Transverse colon (tissue), 4 donors: ENCODE results near the gene LSAMP. TPM values are rescaled to one million over a fixed set of nuclear protein-coding genes. Genes with fewer than 3 reads are reported as not detected.

Source experiments
- DNase-seq: peaks from one replicate; pipeline ENCODE4 v3.0.0-alpha.2; 2019
- H3K27ac ChIP-seq, 4 donors: fragments of 200-600 bp; sonication (generic); 2 replicates each; pipeline ENCODE4 v1.5.1; 2016 to 2018; ENCODE audit warnings: inconsistent platforms in 4 of 4
- H3K27me3 ChIP-seq: fragments of 200-600 bp; sonication (generic); 2 replicates; pipeline ENCODE4 v1.5.1; 2017; ENCODE audit warnings: inconsistent platforms
- H3K36me3 ChIP-seq, 4 donors: fragments of 200-600 bp; sonication (generic); 2 replicates each; pipeline ENCODE4 v1.5.1; 2017 to 2019; ENCODE audit warnings: inconsistent platforms in 4 of 4
- H3K4me1 ChIP-seq, 4 donors: fragments of 200-600 bp; sonication (generic); 2 replicates each; pipeline ENCODE4 v1.5.1; 2017 to 2020; ENCODE audit warnings: inconsistent platforms in 4 of 4
- H3K4me3 ChIP-seq, 4 donors: fragments of 200-600 bp; sonication (generic); 1 replicate in 1 of 4; 2 replicates in 3 of 4; pipeline versions ENCODE4 v1.5.1 to v1.6.1; 2017 to 2019; ENCODE audit warnings: inconsistent platforms in 4 of 4
- H3K9me3 ChIP-seq, 2 donors: fragments of 200-600 bp; sonication (generic); 2 replicates each; pipeline ENCODE4 v1.5.1; 2017 to 2019; ENCODE audit warnings: inconsistent platforms in 2 of 2
- CTCF ChIP-seq, 5 experiments: fragments of 200-600 bp in 3 of 5; fragments of 450-650 bp in 2 of 5; sonication (generic) in 3 of 5; IDR thresholded peaks; 1 replicate in 2 of 5; 2 replicates in 3 of 5; pipeline ENCODE4 v1.5.1; 2016 to 2017; ENCODE audit warnings: antibody characterized with exemption in 5 of 5, inconsistent platforms in 3 of 5, mild to moderate bottlenecking in 2 of 5, moderate library complexity in 1 of 5
- EP300 ChIP-seq: sonication (generic); formaldehyde crosslinking; IDR thresholded peaks from one replicate; pipeline ENCODE4 v1.6.1; 2017; ENCODE audit warnings: antibody characterized with exemption, low read depth
- POLR2A ChIP-seq: fragments of 450-650 bp; IDR thresholded peaks from one replicate; pipeline ENCODE4 v1.6.1; 2016; ENCODE audit warnings: antibody characterized with exemption, mild to moderate bottlenecking, moderate library complexity
- POLR2AphosphoS5 ChIP-seq, 3 donors: sonication (generic); formaldehyde crosslinking; IDR thresholded peaks; one replicate each; pipeline ENCODE4 v1.6.1; 2016; ENCODE audit warnings: antibody characterized with exemption in 3 of 3
- WGBS, 2 donors: methylation state at CpG; one replicate each; pipeline ENCODE4 v1.1.5; 2018; ENCODE audit warnings: low coverage in 1 of 2; 5-methylcytosine and 5-hydroxymethylcytosine counted together
- in situ Hi-C, 4 donors: fragments of 200-750 bp; cut with MboI; loops; one replicate each; pipeline versions ENCODE4 v1.15.0 to v1.15.1; 2017; ENCODE audit warnings: low sequenced_read_pairs in 3 of 4, low pct_ligation_motif_present in 1 of 4, low pct_unique_long_range_greater_than_20kb in 1 of 4
- intact Hi-C: fragments of 100-400 bp; cut with DNase I; formaldehyde crosslinking; loops from one replicate; pipeline ENCODE4 v1.15.1; 2023; ENCODE audit warnings: low total_unique reads
- total RNA-seq, 4 donors: library from RNA; depleted of rRNA; stranded (reverse); fragments of >200 nt; gene quantifications; one replicate each; pipeline ENCODE4 v1.1.0, GENCODE V29; 2016

LSAMP gene
- total RNA-seq, 4 donors from 2014 or later = 3.4 to 8.2 (median 5.4) TPM

- Histone ChIP-seq H3K4me3 (no peak overlapping the region), H3K27ac (no peak overlapping the region), H3K27me3 (no peaks in the 10 kb centered on the region), H3K4me1 (no peaks in the 10 kb centered on the region), H3K9me3 (no peaks in the 10 kb centered on the region), H3K36me3 (no peaks in the 10 kb centered on the region)
- WGBS, 2 donors = 27 to 40% methylated on average over 1 of the region's 1 CpG
- no peak for TF ChIP-seq POLR2A
- TF ChIP-seq POLR2AphosphoS5 (IDR thresholded peaks at IDR 0.05) = no peak
- TF ChIP-seq CTCF (IDR thresholded peaks at IDR 0.05) = no peak
- TF ChIP-seq EP300 = no peak
- intact Hi-C loops = no loop called here
- DNase-seq = no peak
- in situ Hi-C loops = no loop called here
These were observed 672.3 kb downstream of the LSAMP start for GRCh38 chr3:115772951-115773350.

DNA sequence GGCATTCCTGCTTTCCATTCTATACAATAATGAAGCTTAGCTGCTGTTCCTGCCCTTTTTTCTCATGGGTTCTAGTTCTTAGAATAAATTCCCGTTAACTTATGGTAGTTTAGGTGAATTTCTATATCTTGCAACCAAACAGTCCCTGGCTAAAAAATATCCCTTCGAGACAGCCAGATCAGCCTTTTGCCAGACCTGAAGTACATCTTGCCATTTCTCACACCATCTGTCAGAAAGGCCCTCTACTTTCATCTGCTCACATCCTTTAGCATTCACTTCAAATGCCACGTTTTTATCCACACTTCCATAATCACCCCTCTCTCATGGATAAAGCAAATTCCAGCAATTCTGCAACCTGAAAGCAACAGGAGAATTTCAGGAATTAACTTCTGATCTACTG lies 676.6 kb downstream of the LSAMP start:
- no peaks in the 10 kb centered on the region for H3K4me1 ChIP-seq
- H3K36me3 ChIP-seq = no peaks in the 10 kb centered on the region
- no peak for DNase-seq
- TF ChIP-seq CTCF (IDR thresholded peaks at IDR 0.05) (no peak), POLR2A (no peak), EP300 (no peak), POLR2AphosphoS5 (IDR thresholded peaks at IDR 0.05) (no peak)
- no peaks in the 10 kb centered on the region for H3K9me3 ChIP-seq
- no peak overlapping the region for H3K27ac ChIP-seq
- H3K27me3 ChIP-seq = no peaks in the 10 kb centered on the region
- WGBS, 2 donors = 54 to 74% methylated on average over 3 of the region's 3 CpGs
- intact Hi-C loops (no loop called here), in situ Hi-C loops (no loop called here)
- no peak overlapping the region for H3K4me3 ChIP-seq

DNA sequence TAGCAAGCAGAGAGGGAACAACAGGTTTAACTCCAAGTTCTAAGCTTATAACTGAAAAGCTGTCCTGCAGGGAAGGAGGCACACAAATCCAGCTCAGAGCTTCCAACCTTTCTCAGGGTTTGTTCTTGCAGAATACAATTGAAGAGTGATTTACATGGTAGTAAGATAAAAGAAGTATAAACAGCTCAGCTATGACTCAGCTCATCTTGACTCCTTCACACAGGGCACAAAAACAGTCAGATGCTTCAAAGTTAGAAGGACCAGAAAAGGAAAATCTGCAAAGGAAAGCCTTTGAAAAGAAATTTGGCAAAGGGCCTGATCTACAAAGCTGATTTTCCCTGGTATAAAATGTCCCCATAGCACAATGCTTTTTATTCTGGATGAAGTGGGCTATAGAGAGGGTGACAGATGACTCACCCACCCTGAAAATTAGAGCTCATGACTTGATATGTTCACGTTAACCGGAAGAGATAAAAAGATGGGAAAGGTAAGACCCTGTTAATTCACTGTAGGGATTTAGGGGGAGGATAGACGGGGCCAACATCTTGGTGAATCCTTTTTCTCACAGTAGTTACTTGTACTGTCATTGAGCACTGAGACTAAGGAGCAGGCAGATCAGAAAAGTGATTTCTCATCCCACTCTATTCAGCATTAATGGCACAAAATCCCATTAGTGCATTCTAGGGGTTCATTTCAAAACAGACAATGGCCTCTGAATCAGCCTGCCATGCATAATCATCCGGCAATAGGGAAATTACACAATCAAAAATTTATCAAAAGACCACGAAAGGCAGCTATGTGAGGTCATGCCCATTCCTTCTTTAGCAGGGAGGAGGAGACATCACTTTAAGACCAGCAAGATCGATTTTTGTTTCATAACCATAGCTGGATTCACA lies 678.5 kb downstream of the LSAMP start:
- intact Hi-C loops (no loop called here), in situ Hi-C loops (no loop called here)
- H3K4me1 ChIP-seq = no peaks in the 10 kb centered on the region
- no peaks in the 10 kb centered on the region for H3K9me3 ChIP-seq
- no peaks in the 10 kb centered on the region for H3K36me3 ChIP-seq
- WGBS, 2 donors = 73 to 78% methylated on average over 4 to 6 of the region's 6 CpGs
- no peak for DNase-seq
- no peaks in the 10 kb centered on the region for H3K27me3 ChIP-seq
- TF ChIP-seq POLR2AphosphoS5 (IDR thresholded peaks at IDR 0.05) = no peak
- TF ChIP-seq POLR2A = no peak
- TF ChIP-seq EP300 = no peak
- no peak for TF ChIP-seq CTCF (IDR thresholded peaks at IDR 0.05)
- no peak overlapping the region for H3K4me3 ChIP-seq
- no peak overlapping the region for H3K27ac ChIP-seq

DNA sequence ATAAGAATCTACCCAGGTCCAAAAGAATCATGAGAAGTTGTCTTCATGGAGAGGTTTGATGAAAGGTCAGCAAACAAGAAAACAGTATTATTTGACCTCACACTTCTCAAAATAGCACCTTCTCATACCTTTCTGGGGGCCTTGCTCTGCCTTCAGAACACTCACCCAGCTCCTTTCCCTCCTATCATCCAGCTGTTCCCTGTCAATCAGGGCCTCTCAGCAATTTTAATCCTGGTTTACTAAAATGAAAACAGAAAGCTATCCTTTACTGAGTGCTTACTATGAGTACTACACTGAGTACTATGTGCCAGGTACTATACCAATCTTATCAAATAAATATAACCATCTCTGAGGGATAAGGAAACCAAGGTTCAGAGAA lies 683.4 kb downstream of the LSAMP start:
- no peaks in the 10 kb centered on the region for H3K9me3 ChIP-seq
- TF ChIP-seq POLR2AphosphoS5 (IDR thresholded peaks at IDR 0.05) = no peak
- TF ChIP-seq EP300 = no peak
- TF ChIP-seq POLR2A = no peak
- no peak for TF ChIP-seq CTCF (IDR thresholded peaks at IDR 0.05)
- in situ Hi-C loops (no loop called here), intact Hi-C loops (no loop called here)
- H3K27ac ChIP-seq = no peak overlapping the region
- DNase-seq = no peak
- H3K27me3 ChIP-seq = no peaks in the 10 kb centered on the region
- H3K36me3 ChIP-seq = no peaks in the 10 kb centered on the region
- H3K4me1 ChIP-seq = no peaks in the 10 kb centered on the region
- H3K4me3 ChIP-seq = no peak overlapping the region
